Measurements from ENCODE around the gene ADGRF3.
A peak's percentile ranks its signal among the peaks of the same experiment; 100 is the strongest.
"Not testable (repeated sequence)": the region's sequence is repeated elsewhere in the genome, so short reads cannot be mapped to it uniquely, and the experiment has no call there.

The ADGRF3 gene

GRCh38 chr2:26359886-26360473 is 13.4 kb upstream of the ADGRF3 start:
- Mint-ChIP-seq H3K36me3 (ENCODE audit: low read depth) (peaks cover 80% of the 10 kb centered on the region), H3K4me1 (ENCODE audit: low read depth) (peaks cover 74% of the 10 kb centered on the region), H3K27ac (peak overlapping the region; percentile 22), H3K9me3 (no peaks in the 10 kb centered on the region), H3K27me3 (no peaks in the 10 kb centered on the region), H3K4me3 (no peak overlapping the region)
- DNase-seq, result no peak

- DNase-seq, result no peak
- Mint-ChIP-seq H3K4me3 (no peak overlapping the region), H3K4me1 (ENCODE audit: low read depth) (peaks cover 86% of the 10 kb centered on the region)
Observed at GRCh38 chr2:26356771-26357170, 10.2 kb upstream of the ADGRF3 start.

GRCh38 chr2:26356111-26356510 is 9.5 kb upstream of the ADGRF3 start:
- no peak for DNase-seq
- no peak overlapping the region for H3K4me3 Mint-ChIP-seq
- H3K9me3 Mint-ChIP-seq, result no peaks in the 10 kb centered on the region
- peaks cover 88% of the 10 kb centered on the region for H3K4me1 Mint-ChIP-seq (ENCODE audit: low read depth)
- no peaks in the 10 kb centered on the region for H3K27me3 Mint-ChIP-seq
- H3K36me3 Mint-ChIP-seq (ENCODE audit: low read depth), result peaks cover 90% of the 10 kb centered on the region
- H3K27ac Mint-ChIP-seq, result peak overlapping the region; percentile 67

More at GRCh38 chr2:26356771-26357170, 10.2 kb upstream of the ADGRF3 start:
- Mint-ChIP-seq H3K27ac (peak overlapping the region; percentile 65), H3K27me3 (no peaks in the 10 kb centered on the region), H3K36me3 (ENCODE audit: low read depth) (peaks cover 88% of the 10 kb centered on the region), H3K9me3 (no peaks in the 10 kb centered on the region)

GRCh38 chr2:26355038-26355995 is 8.7 kb upstream of the ADGRF3 start:
- no peaks in the 10 kb centered on the region for H3K9me3 Mint-ChIP-seq
- no peaks in the 10 kb centered on the region for H3K27me3 Mint-ChIP-seq
- no peak overlapping the region for H3K4me3 Mint-ChIP-seq
- H3K27ac Mint-ChIP-seq, result peak overlapping the region; percentile 14
- H3K36me3 Mint-ChIP-seq (ENCODE audit: low read depth), result peaks cover 90% of the 10 kb centered on the region
- H3K4me1 Mint-ChIP-seq (ENCODE audit: low read depth), result peaks cover 86% of the 10 kb centered on the region
- DNase-seq, result no peak

- H3K36me3 Mint-ChIP-seq (ENCODE audit: low read depth), result peaks cover 86% of the 10 kb centered on the region
- DNase-seq, H3K27ac Mint-ChIP-seq, H3K27me3 Mint-ChIP-seq, H3K9me3 Mint-ChIP-seq, H3K4me3 Mint-ChIP-seq: not testable (repeated sequence)
- peaks cover 81% of the 10 kb centered on the region for H3K4me1 Mint-ChIP-seq (ENCODE audit: low read depth)
Observed at GRCh38 chr2:26354469-26354868, 7.9 kb upstream of the ADGRF3 start.

- H3K36me3 Mint-ChIP-seq (ENCODE audit: low read depth), result peaks cover 82% of the 10 kb centered on the region
- H3K27ac Mint-ChIP-seq, result peak overlapping the region; percentile 38
- H3K9me3 Mint-ChIP-seq, result no peaks in the 10 kb centered on the region
- H3K4me3 Mint-ChIP-seq, result no peak overlapping the region
- H3K4me1 Mint-ChIP-seq (ENCODE audit: low read depth), result peaks cover 78% of the 10 kb centered on the region
- H3K27me3 Mint-ChIP-seq, result no peaks in the 10 kb centered on the region
- DNase-seq, result no peak
Observed at GRCh38 chr2:26352892-26353291, 6.3 kb upstream of the ADGRF3 start.

GRCh38 chr2:26351375-26352090 is 4.9 kb upstream of the ADGRF3 start:
- Mint-ChIP-seq H3K27ac (peak overlapping the region; percentile 51), H3K4me1 (ENCODE audit: low read depth) (peaks cover 73% of the 10 kb centered on the region), H3K9me3 (no peaks in the 10 kb centered on the region), H3K4me3 (no peak overlapping the region), H3K27me3 (no peaks in the 10 kb centered on the region), H3K36me3 (ENCODE audit: low read depth) (peaks cover 82% of the 10 kb centered on the region)
- DNase-seq, result no peak

GRCh38 chr2:26349690-26350089 is 3.1 kb upstream of the ADGRF3 start:
- no peaks in the 10 kb centered on the region for H3K9me3 Mint-ChIP-seq
- H3K27ac Mint-ChIP-seq, result peak overlapping the region; percentile 29

GRCh38 chr2:26347286-26347865 is 787 bp upstream of the ADGRF3 start:
- H3K4me1 Mint-ChIP-seq (ENCODE audit: low read depth), result peaks cover 48% of the 10 kb centered on the region
- peak overlapping the region; percentile 96 for H3K4me3 Mint-ChIP-seq
- H3K27ac Mint-ChIP-seq, result peak overlapping the region; percentile 98
- H3K27me3 Mint-ChIP-seq, result no peaks in the 10 kb centered on the region
- H3K36me3 Mint-ChIP-seq (ENCODE audit: low read depth), result peaks cover 62% of the 10 kb centered on the region
- H3K9me3 Mint-ChIP-seq, result no peaks in the 10 kb centered on the region
- DNase-seq, result no peak

More at GRCh38 chr2:26349690-26350089, 3.1 kb upstream of the ADGRF3 start:
- H3K27me3 Mint-ChIP-seq, result no peaks in the 10 kb centered on the region
- DNase-seq, result no peak
- peaks cover 58% of the 10 kb centered on the region for H3K4me1 Mint-ChIP-seq (ENCODE audit: low read depth)
- no peak overlapping the region for H3K4me3 Mint-ChIP-seq
- H3K36me3 Mint-ChIP-seq (ENCODE audit: low read depth), result peaks cover 76% of the 10 kb centered on the region

GRCh38 chr2:26345545-26346453 is 790 bp downstream of the ADGRF3 start, which contains the start of gene SELENOI:
TSS of gene SELENOI (plus strand) at chr2:26346143. CDS start at chr2:26346233, 90 bp downstream.
- Mint-ChIP-seq H3K27ac (peak within 1 kb of the TSS; percentile 98), H3K4me3 (peak within 1 kb of the TSS; percentile 96), H3K27me3 (no peaks in the 10 kb centered on the region), H3K36me3 (ENCODE audit: low read depth) (peaks cover 48% of the 10 kb centered on the region), H3K9me3 (no peaks in the 10 kb centered on the region), H3K4me1 (ENCODE audit: low read depth) (peaks cover 35% of the 10 kb centered on the region)
- peak; percentile 100 for DNase-seq

- no peaks in the 10 kb centered on the region for H3K9me3 Mint-ChIP-seq
- no peaks in the 10 kb centered on the region for H3K27me3 Mint-ChIP-seq
Observed at GRCh38 chr2:26345283-26345544, 1.4 kb downstream of the ADGRF3 start.

GRCh38 chr2:26344581-26345282 is 1.9 kb downstream of the ADGRF3 start:
- Mint-ChIP-seq H3K4me1 (ENCODE audit: low read depth) (peaks cover 35% of the 10 kb centered on the region), H3K27ac (peak overlapping the region; percentile 98), H3K27me3 (no peaks in the 10 kb centered on the region), H3K36me3 (ENCODE audit: low read depth) (peaks cover 43% of the 10 kb centered on the region), H3K4me3 (peak overlapping the region; percentile 96), H3K9me3 (no peaks in the 10 kb centered on the region)
- DNase-seq, result peak; percentile 37

More at GRCh38 chr2:26345283-26345544, 1.4 kb downstream of the ADGRF3 start:
- Mint-ChIP-seq H3K4me1 (ENCODE audit: low read depth) (peaks cover 35% of the 10 kb centered on the region), H3K36me3 (ENCODE audit: low read depth) (peaks cover 42% of the 10 kb centered on the region), H3K27ac (peak overlapping the region; percentile 98), H3K4me3 (peak overlapping the region; percentile 96)
- DNase-seq, result no peak

GRCh38 chr2:26340831-26341230 is 5.8 kb downstream of the ADGRF3 start:
- DNase-seq, result no peak
- no peaks in the 10 kb centered on the region for H3K9me3 Mint-ChIP-seq
- H3K36me3 Mint-ChIP-seq (ENCODE audit: low read depth), result peaks cover 15% of the 10 kb centered on the region
- no peaks in the 10 kb centered on the region for H3K27me3 Mint-ChIP-seq
- no peak overlapping the region for H3K4me3 Mint-ChIP-seq
- no peak overlapping the region for H3K27ac Mint-ChIP-seq
- peaks cover 27% of the 10 kb centered on the region for H3K4me1 Mint-ChIP-seq (ENCODE audit: low read depth)

Measured in activated T-cell treated with anti-CD3 and anti-CD28 coated beads, Interleukin-2, amount 50 U/mL, for 24 hours (primary cell).